Activated CD4-positive, alpha-beta T cell treated with anti-CD3 and anti-CD28 coated beads, Interleukin-2, Interleukin-6, amounts not matched to agents 100 ng/mL and 50 ng/mL, durations not matched to agents 16 hours and 8 hours (primary cell): ENCODE measurements around the gene OCIAD1.
A peak's percentile ranks its signal among the peaks of the same experiment; 100 is the strongest.
"Not testable (repeated sequence)": the region's sequence is repeated elsewhere in the genome, so short reads cannot be mapped to it uniquely, and the experiment has no call there.

Experiments
- DNase-seq: peaks from one replicate; pipeline ENCODE4 v3.0.0-alpha.2; 2020

OCIAD1 gene, protein sequence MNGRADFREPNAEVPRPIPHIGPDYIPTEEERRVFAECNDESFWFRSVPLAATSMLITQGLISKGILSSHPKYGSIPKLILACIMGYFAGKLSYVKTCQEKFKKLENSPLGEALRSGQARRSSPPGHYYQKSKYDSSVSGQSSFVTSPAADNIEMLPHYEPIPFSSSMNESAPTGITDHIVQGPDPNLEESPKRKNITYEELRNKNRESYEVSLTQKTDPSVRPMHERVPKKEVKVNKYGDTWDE

DNA sequence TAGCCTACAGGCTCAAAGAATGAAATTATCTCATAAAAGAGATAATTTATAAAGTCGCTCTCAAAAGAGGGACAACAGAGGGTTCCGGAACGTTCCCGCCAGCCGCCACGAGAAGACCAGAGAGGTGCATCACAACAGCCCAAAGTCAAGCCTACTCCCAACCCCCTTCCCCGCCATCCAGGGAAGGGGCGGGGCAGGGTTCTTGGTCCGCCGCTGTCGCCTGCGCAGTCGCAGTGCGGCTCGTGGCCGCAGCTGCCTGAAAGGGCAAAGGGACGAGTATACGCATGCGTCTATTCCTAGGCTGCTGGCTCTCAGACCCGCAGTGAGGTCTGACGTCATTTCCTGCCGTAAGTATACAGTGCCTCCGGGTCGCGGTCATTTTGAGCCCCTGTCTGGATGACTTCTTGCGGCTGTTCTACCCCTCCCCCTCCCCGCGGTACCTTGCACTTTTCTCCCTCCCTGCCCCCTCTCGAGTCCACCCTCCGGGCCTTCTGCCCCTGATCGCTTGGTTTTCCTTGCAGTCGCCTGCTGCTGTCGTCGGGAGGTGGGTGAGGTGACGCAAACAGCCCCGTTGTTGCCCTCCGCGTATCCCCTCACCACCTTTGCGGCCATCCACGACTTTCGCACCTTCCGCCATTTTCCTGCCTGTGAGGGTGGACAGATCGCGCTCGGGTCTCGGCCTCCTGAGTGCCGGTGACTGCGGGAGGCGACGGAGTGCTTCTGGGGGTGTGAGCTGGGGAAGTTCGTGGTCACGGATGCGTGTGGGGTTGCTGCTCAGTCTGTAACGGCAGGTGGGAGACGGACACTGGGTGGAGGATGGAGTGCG, at the start of gene OCIAD1:
TSS of gene OCIAD1 (plus strand) at position 383 of the 826 bp plus-strand sequence. CDS start 1,537 bp downstream, outside the sequence.
- DNase-seq, result peak; percentile 98

DNA sequence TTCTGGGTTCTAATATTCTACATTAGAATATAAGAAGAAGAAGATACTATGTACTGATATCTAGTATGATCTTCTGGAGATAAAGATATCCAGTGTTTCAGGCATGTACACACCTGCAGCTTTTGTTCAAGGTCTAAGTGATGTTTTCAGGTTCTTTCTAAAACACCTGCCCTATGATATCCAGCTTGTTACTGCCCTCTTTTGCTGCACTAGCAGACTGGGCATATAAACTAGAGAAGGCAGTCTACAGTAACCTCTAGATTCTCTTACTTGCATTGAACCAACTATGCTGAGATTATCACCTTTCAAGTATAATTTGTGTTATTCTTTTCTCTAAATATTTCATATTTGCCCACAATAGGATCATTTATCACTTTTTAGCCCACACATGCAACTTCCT, 48.9 kb upstream of the OCIAD1 start:
- no peak for DNase-seq

DNA sequence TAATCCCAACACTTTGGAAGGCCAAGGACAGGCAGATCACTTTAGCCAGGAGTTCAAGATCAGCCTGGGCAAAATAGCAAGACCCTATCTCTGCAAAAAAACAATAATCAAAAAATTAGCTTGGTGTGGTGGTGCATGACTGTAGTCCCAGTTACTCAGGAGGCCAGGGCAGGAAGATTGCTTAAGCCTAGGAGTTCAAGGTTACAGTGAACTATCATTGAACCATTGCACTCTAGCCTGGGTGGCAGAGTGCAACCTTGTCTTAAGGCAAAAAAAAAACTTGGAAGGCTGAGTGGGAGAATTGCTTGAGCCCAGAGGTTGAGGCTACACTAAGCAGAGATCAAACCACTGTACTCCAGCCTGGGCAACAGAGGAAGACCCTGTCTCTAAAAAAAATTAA, 45.6 kb upstream of the OCIAD1 start:
- no peak for DNase-seq

DNA sequence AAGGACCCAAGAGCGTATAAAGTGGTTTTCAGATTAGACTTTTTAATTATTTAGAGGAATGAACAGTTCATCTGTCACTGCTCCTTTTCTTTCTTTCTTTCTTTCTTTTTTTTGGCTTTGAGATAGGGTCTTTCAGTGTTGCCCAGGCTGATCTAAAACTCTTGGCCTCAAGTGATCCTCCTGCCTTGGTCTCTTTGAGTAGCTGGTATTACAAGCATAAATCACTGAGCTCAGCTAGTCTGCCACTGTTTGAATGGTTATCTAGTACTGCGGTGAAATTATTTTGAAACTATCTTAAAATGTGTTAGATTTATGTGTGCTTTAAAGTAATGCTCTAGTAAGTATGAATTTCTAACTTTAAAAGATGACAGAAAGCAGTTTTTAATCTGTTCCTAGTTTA, 44.3 kb upstream of the OCIAD1 start:
- DNase-seq, result no peak

DNA sequence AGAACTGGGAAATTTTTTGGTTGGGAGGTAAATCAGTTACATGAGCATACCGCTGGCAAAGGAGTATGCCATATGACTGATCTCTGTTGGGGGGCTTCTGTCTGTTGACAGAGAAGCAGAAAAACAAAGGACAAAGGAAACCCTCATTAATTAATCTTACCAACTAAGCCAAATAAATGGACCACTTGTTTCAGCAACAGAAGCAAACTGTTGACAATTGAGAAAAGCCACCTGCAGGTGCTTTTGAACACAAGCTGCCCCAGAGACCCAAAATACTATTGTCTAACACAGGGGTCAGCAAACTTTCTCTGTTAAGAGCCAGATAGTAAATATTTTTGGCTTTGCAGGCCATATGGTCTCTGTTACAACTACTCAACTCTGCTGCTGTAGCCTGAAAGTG, 43.8 kb upstream of the OCIAD1 start:
- DNase-seq, result no peak

DNA sequence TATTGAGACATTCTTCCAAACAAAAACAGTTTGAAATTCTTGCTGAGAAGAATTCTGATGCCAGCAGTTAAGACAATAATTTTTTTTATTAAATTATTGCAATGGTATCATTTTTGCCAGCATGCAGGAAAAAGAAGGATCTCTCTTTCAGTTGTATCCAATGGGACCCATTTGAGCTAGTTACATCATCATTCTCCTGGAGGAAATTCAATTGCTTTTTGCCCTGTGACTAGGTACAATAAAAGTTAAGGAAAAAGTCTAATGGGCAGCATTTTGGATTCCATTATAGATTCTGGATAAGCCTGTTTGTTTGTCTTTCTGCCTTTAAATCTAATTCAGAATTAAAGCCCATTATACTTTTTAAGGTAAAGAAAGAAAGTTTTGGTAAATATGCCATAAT, 40.3 kb upstream of the OCIAD1 start:
- DNase-seq, result no peak

DNA sequence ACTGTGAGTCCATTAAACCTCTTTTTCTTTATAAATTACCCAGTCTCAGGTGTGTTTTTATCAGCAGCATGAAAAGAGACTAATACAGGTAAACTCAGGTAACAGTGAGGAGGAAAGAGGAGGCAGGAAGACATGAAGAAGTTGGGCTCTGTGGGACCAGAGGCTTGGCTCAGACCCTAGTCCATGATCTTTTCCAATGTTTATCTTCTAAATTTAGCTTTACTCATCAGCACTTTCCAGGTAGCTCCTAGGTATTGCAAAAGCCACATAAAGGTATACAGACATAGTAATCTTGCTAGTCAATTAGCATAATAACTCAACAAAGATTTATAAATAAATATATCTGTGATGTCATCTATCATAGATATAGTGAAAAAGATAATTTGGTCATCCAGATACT, 39.6 kb upstream of the OCIAD1 start:
- DNase-seq, result no peak

DNA sequence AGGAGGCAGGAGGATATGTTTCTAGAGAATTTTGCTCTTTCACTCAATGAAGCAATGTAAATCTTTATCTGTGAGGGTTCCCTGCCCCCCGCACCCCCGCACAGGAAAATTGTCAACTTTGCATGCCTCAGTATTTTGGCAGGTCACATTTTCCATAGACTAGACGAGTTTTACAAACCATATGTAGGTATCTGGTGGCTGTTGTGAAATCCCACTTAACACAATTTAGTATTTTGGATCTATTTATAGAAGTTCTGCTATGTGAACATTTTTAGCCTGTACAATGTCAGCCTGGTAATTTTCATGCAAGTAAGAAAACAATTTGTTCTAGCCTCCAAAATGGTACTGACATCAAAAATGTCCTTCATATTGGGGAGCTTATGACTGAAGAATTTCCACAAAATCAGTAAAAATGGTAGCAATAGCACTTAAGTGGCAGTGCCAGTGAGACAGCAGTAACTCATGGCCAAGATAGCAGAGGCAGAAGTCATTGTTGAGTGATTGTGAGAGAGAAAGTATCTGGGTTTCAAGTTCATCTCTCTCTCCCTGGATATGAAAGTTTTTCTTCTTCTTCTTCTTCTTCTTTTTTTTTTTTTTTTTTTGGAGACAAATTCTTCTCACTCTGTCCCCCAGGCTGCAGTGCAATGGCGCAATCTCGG, 38.4 kb upstream of the OCIAD1 start:
- no peak for DNase-seq

DNA sequence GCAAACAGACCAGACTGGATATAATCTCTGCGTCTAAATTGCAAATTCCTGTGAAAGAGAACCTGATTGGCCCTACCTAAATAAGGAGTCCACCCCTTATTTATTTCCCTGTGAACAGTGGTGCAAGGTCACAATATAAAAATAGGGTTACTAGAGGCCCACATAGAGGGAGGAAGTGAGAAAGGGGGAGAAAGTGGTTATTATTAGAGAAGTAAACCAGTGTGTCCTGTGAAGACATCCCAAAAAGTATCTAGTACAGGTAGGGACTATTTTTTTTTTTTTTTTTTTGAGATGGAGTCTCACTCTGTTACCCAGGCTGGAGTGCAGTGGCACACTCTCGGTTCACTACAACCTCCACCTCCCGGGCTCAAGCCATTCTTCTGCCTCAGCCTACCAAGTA, 35.8 kb upstream of the OCIAD1 start:
- DNase-seq, result no peak

DNA sequence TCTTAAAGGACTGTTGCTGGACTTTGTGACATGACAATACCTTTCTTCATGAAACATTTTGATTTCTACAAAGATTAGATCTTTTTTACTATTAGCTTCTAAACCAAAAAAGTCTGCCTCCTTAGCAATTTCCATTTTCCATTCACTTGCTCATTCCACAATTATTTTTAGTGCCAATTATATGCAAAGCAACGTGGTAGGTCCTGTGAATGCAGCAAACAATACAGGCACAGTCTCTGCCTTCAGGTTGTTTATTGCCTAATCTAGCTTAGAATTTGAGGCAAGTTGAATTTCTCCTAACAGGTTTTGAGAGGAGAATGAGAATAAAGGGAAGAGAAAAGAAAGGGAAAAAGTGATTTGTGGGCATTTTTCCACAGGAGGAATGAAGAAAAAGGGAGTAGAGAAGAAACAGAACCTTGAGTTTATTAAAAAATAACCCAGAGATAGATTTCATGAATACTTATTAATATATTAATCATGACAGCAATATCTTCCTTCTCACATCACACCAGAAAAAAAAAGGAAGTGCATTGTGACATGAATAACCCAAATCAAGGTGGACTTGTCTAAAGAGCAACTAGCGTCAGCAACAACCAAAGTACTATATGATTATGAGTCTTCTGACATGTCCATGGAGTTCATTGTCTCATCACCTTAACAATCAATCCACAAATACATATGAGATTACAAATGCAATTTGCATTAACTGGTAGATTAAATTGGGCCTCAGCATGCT, 34.5 kb upstream of the OCIAD1 start:
- no peak for DNase-seq

DNA sequence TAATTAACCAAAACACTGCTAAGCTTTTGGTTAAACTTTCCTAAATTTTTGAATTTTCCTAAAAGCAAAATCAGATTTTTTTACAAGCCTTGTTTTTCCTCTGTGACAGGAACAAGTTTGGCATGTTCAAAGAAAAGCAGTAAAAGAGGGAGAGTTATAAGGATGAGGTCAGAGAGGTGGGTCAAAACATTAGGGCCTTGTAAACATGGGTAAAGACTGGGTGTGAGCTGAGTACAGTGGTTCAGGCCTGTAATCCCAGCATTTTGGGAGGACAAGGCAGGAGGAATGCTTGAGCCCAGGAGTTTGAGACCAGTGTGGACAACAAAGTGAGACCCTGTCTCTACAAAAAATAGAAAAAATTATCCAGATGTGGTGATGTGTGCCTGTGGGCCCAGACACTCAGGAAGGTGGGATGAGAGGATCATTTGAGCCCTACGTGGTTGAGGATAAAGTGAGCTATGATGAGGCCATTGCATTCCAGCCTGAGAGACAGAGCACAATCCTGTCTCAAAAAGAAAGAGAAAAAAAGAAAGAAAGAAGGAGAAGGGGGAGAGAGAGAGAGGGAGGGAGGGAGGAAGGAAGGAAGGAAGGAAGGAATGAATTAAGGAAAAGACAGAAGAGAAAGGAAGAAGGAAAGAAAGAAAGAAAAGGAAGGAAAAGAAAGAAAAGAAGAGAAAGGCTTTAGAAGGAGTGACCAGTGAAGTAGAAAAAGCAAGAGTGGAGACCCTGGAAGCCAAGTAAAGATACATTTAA, 33.8 kb upstream of the OCIAD1 start:
- no peak for DNase-seq

DNA sequence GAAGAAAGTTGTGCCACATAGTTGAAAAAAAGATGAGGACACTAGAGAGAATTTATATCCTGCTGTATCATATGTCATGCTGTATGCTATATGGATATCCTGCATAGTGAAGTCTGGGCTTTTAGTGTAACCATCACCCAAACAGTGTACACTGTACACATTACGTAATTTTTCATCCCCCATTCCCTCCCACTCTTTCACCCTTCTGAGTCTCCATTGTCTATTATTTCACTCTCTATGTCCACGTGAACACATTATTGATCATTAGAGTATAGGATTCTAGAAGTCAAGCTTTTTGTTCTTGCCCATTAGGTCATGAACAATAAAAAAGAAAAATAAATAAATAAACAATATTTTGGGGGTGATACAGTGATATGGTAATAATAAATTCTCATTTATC, 32.8 kb upstream of the OCIAD1 start:
- no peak for DNase-seq

DNA sequence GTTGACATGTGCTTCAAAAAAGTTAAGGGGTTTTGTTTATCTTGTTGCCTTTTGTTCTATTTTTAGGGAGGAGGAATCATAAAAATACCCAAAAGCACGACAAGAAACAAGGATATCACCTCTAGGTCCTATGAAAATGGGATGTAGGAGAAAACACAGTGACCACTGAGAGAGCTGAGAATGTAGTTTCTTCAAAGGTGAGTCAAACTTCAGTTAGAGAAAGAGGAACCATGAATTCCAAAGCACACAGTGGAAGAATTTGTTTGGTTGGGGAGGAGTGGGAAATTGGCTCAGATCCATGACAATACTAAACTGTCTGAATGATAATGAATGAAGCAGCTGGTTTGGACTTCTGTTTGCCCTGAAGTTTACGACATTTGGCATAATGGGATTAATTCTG, 31.7 kb upstream of the OCIAD1 start:
- DNase-seq, result no peak

DNA sequence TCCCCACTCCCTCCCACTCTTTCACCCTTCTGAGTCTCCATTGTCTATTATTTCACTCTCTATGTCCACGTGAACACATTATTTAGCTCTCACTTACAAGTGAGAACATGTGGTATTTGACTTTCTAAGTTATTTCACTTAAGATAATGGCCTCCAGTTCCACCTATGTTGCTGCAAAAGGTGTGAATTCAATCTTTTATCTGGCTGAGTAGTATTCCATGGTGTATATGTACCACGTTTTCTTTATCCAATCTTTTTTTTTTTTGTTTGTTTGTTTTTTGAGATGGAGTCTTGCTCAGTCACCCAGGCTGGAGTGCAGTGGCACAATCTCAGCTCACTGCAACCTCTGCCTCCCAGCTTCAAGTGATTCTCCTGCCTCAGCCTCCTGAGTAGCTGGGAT, 30.7 kb upstream of the OCIAD1 start:
- DNase-seq, result not testable (repeated sequence)

DNA sequence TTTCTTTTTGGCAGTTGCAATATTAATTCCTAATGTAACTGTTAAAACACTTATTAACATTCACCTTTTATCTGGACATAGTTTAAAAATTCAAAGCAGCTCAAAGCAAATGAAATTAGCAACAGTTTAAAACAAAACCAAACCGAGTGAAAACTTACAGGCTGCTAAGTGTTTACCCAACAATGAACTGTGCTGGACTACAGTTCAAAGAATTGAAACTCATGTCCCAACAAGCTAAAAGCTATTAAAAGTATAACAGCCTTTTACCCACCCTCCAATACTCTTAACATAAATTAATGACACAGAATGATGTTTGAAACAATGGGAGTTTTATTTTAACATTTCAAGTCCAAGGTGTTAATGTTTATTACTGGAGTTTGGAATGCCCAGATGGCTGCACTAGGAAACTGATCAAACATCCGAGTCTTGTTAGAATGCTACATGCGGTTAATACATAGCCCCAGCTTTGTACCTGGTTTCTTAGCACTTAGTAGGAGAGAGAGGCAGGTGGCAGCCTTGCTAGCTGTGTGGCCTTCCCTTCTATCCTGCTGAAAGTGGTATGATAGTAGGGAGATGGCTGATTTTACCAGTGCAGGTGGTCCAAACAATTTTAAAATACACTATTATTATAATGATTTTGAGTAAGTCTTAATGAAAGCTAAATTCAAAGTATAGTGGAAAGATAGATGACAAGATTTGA, 29.7 kb upstream of the OCIAD1 start:
- DNase-seq, result no peak

DNA sequence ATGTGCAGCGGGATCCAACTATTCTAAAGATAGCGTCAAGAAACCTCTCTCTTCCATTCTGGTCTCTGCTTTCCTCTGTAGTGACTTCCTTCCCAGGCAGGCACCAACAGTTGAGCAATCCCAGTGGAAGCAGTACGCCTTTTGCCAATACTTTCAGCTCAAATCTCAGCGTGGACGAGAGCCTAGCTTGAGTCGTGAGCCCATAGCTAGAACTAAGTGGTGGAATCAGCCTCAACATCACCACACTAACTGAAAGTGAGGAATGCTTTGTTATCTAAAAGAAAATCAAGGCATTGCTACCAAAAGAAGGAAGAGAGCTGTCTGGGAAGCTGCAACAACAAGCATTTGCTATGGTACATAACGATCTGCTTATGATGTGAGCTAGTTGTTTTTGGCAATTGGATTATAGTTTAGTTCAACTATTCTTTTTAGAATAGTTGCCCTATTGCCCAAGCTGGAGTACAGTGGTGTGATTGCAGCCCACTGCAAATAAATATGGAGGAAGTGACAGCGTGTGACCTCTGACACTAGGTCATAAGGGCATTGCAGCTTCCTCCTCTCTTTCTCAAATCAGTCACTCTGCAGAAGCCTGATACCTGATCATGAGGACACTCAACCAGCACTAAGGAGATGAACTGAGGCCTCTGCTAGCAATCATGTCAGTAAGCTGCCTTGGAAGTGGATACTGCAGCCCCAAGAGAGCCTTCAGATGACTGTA, 26.1 kb upstream of the OCIAD1 start:
- no peak for DNase-seq

DNA sequence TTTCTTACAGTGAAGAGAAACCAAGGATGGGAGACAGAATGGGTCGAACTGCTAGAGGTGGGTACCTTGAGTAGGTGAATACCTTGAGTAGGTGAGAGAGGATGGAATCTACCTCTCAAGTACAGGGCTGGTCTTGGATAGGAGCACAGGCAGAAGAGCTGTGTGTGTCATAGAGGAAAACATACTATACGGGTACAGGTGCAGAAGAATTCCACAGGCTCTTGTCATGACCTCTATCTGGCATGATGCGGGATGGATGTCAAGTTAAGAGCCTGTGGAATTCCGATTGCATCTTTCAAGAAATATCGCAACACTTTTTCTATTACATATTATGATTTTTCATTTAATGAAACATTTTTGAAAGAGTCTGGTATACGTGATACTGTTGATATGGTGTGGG, 18.0 kb upstream of the OCIAD1 start:
- no peak for DNase-seq

DNA sequence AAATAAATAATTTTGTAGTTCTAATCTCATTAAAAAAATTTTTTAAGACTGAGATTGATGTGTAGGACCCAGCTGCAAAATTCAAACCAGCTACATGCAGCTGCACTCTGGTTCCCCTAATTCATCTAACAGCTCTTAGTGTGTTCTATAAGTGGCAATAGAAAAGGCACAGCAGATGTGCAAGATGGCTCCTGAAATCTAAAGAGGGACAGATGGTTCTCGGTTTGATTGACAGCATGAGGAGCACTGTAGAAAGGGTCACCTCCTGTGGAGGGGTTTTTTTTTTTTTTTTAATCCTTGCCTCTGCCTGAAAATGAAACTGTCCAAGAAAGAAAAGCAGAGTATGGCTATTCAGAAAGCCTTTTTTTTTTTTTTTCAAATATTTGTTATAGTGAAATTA, 16.9 kb upstream of the OCIAD1 start:
- DNase-seq, result no peak

DNA sequence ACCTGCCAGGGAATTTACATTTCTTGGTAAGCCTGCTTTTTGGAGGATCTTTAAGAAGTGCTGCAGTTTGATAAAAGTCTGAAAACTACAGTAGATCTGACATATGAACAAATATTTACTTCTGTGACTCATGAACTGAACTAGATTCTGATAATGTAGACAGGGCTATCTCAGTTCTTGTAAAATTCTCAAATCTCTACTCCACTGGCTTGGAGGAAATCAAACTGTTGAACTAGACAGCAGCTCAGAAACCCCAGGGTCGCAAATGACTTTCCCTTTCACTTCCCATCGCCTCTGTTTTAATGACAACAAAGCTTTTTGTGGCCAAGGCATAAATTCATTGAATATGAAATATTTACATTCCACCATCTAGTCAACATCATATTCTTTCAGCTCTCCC, 15.4 kb upstream of the OCIAD1 start:
- DNase-seq, result no peak

DNA sequence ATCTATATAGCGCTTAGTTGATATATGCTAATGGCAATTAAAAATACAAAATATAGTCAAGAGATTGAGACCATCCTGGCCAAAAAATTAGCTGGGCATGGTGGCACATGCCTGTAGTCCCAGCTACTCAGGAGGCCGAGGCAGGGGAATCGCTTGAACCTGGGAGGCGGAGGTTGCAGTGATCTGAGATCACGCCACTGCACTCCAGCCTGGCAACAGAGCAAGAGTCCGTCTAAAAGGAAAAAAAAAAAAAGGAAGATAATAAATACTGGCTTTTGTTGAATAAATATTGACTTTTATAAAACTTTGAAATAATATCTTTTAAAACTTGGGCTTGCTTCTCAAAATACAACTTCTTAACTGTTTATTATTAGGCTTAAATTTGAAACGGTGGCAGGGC, 14.6 kb upstream of the OCIAD1 start:
- DNase-seq, result not testable (repeated sequence)

DNA sequence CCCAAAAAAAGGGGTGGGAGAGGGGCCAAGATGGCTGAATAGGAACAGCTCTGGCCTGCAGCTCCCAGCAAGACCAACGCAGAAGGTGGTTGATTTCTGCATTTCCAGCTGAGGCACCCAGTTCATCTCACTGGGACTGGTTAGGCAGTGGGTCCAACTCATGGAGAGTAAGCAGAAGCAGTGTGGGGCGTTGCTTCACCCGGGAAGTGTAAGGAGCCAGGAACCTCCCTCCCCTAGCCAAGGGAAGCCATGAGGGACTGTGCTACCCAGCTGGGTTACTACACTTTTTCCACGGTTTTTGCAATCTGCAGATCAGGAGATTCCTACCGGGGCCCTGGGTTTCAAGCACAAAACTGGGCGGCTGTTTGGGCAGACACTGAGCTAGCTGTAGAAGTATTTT, 13.9 kb upstream of the OCIAD1 start:
- no peak for DNase-seq
